GM19025 (cell line): ENCODE measurements around the gene BMP8A.

Experiments
- ATAC-seq: cut with Tn5 transposase; IDR thresholded peaks from one replicate; pipeline ENCODE4 v1.9.1; 2021; ENCODE audit warnings: mild to moderate bottlenecking, low read depth, moderate library complexity; ENCODE audit not compliant: unreplicated experiment

Gene BMP8A

GRCh38 chr1:39567302-39567701 is 75.9 kb downstream of the BMP8A start:
- ATAC-seq, result no peak

DNA sequence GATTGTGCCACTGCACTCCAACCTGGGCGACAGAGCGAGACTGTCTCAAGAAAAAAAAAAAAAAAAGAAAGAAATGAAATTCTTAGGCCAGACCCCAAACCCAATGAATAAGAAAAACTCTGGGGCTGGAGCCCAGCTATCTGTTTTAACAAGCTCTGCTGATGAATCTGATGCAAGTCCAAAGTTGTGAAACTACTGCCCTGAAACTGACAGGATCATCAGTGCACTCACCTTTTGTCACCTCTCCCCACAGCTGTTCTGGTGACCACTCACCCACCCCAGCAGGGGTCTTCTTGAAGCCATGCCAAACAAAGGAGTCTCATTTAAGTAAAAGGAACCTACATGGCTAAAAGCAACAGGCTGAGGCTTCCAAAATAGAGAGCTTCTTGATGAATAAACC is 76.8 kb downstream of the BMP8A start:
- no peak for ATAC-seq

DNA sequence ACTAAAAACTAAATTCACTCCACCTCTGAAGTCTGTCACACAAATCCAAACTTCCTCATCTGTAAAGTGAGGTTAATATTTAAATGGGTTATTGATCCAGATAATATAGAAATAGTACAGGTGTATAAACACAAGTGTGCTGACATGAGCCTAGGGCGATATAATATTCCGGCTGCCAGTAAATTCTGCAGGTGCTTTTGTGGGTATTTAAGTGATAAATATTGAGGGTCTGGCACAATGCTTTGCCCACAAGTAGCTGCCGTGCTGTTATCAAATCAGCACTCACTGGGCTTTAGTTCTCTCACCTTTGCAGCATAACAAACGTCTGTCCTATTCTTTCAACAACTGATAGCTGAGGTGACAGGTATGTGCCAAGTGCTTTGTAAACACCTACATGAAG is 77.6 kb downstream of the BMP8A start:
- no peak for ATAC-seq

DNA sequence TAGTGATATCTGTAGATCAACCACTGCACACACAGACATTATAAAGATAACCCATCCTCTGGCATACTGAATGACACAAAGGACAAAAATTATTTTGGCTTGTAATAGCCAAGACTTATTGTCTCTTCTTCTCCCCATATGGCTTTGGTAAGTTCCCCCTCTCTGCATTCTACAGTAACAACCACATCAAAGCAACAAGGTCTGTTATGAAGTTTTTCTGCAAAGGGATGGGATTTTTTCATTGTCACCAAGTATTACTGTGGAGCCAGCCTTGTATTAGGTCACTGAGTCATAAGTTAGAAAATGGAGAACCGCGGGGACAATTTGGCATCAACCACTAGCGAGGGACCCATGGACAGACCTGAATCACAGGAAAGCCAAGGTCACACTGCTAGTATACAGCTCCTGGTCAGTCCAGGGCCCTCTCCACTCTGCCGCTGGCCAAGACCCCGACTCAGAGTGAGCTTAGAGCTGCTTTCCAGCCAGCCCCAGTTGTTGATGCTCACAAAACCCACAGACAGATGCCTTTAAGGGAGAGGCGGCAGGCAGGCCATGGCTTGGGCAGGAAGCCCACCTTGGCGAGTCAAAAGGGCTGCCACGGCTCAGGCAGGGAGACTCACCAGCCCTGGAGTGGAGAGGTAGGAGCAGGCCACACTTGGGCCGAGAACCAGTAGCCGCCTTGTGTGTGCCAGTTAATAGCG is 79.2 kb downstream of the BMP8A start:
- ATAC-seq, result no peak

DNA sequence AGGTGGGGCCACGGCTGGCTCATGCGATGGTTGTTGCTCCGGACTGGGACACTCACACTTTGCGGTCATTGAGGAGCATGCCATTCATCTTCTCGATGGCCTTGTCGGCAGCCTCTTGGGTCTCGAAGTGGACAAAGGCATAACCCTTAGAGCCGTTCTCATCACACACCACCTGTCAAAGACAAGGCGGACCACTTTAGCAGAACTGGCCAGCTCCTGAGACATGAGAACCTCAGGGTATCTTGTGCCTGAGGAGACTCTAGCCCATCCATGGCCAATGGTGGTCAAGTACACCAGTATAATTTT is 79.7 kb downstream of the BMP8A start:
- ATAC-seq, result no peak

GRCh38 chr1:39572379-39573096 is 81.1 kb downstream of the BMP8A start:
- no peak for ATAC-seq

DNA sequence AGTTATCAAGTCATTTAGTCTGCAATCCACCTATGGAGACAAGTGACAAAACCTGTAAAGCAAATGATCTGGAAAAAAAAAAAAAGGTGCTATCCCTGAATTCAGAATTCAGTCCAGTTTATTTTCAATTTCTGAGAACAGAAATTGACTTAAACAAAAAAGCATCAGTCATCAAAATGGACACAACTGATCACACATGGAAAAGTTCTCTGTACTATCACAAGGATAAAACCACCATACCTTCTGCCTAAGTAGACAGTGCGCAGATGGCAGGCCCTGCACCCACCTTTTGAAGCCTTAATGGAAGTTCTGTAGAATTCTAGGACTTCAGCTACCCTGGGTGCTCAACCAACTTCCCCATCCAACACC is 81.6 kb downstream of the BMP8A start:
- ATAC-seq, result no peak

GRCh38 chr1:39573736-39574624 is 82.5 kb downstream of the BMP8A start:
- no peak for ATAC-seq

DNA sequence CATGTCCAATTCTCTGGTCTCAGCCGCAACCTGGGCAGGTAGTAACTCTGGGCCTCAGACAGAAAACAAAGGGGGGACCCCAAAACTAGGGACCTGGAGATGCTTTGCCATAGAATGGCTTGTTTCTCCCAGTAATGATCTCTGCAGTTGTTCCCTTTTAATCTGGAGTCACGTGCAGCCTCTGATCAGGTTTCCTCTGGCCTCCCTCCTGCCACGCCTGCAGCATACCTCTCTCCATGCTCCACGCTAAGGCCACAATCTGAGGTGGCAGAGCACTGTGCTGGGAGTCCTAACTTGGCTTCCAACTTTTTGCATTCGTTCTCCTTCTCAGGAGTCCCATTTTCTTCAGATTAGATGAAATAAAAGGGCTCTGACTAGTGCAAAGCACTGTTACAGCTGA is 83.2 kb downstream of the BMP8A start:
- no peak for ATAC-seq
